HCT116 (cell line): ENCODE data around the gene EVC2. TPM values are rescaled to one million over a fixed set of nuclear protein-coding genes. Genes with fewer than 3 reads are reported as not detected.

Source experiments
- ATAC-seq: fragments of 200-7000 bp; cut with Tn5 transposase; 2 replicates; pipeline ENCODE4 v1.9.1; 2020; ENCODE audit warnings: mild to moderate bottlenecking, moderate library complexity
- BruUV-seq: library from RNA; stranded (reverse); fragments of 400-500 nt; replicated peaks from 2 replicates; lab custom pipeline; 2021; lab: Mats Ljungman, UMichigan
- CTCF ChIA-PET: fragments of 300-600 bp; sonication (Branson Sonifier 250); formaldehyde crosslinking; loops from one replicate; lab custom pipeline; 2021; ENCODE audit warnings: antibody characterized with exemption; lab: Charles Lee
- POLR2A ChIA-PET: fragments of 300-600, 350-600 bp; sonication (Branson Sonifier 250); formaldehyde crosslinking; loops from one replicate; lab custom pipeline; 2021; ENCODE audit warnings: antibody characterized with exemption; lab: Charles Lee
- RAD21 ChIA-PET, 2 experiments: fragments of 300-600 bp; sonication (Branson Sonifier 250); formaldehyde crosslinking; loops; one replicate each; lab custom pipeline; 2023; ENCODE audit warnings: low total read pairs in 2 of 2; ENCODE audit not compliant: uncharacterized antibody in 2 of 2, unreplicated experiment in 2 of 2, low non-redundant PET in 1 of 2; lab: Charles Lee
- DNase-seq: peaks from one replicate; pipeline ENCODE4 v3.0.0-alpha.2; 2010; ENCODE audit warnings: low read depth, low spot score
- H2AFZ ChIP-seq: fragments of 200-600 bp; shearing (Covaris generic), sonication (generic); 2 replicates; pipeline ENCODE4 v1.6.1; 2017; ENCODE audit warnings: low read depth, mixed run types, mixed read lengths, antibody characterized with exemption, low read length; ENCODE audit not compliant: poor library complexity, severe bottlenecking
- H3K27ac ChIP-seq: 2 replicates; pipeline ENCODE4 v1.5.1; 2012; ENCODE audit warnings: low read depth, low read length
- H3K27me3 ChIP-seq: fragments of 200-600 bp; sonication (generic); 2 replicates; pipeline ENCODE4 v1.6.1; 2016; ENCODE audit warnings: mixed run types, low read length, mixed read lengths; ENCODE audit not compliant: insufficient read depth
- H3K36me3 ChIP-seq, 2 experiments: fragments of 200-500 bp in 1 of 2; fragments of 200-600 bp in 1 of 2; sonication (Bioruptor generic) in 1 of 2; sonication (generic) in 1 of 2; 2 replicates each; pipeline versions ENCODE4 v1.5.1 to v1.6.1; 2014 to 2016; ENCODE audit warnings: low read length in 2 of 2, inconsistent platforms in 1 of 2, mixed read lengths in 1 of 2, mixed run types in 1 of 2; ENCODE audit not compliant: insufficient read depth in 2 of 2, control insufficient read depth in 1 of 2
- H3K4me1 ChIP-seq, 2 experiments: fragments of 200-600 bp in 1 of 2; sonication (generic) in 1 of 2; 2 replicates each; pipeline versions ENCODE4 v1.5.1 to v1.6.1; 2012 to 2017; ENCODE audit warnings: low read length in 2 of 2, inconsistent platforms in 1 of 2, mild to moderate bottlenecking in 1 of 2, mixed read lengths in 1 of 2, mixed run types in 1 of 2, moderate library complexity in 1 of 2; ENCODE audit not compliant: insufficient read depth in 2 of 2, control insufficient read depth in 1 of 2
- H3K4me2 ChIP-seq: fragments of 200-600 bp; sonication (generic); 2 replicates; pipeline ENCODE4 v1.6.1; 2017; ENCODE audit warnings: mixed run types, low read length, mixed read lengths
- H3K4me3 ChIP-seq, 2 experiments: fragments of 200-600 bp in 1 of 2; sonication (generic) in 1 of 2; replicated peaks in 1 of 2; 2 replicates each; pipeline ENCODE4 v1.5.1; 2011 to 2016; ENCODE audit warnings: low read length in 2 of 2, control low read depth in 1 of 2, low read depth in 1 of 2, mild to moderate bottlenecking in 1 of 2, mixed read lengths in 1 of 2, mixed run types in 1 of 2
- H3K79me2 ChIP-seq: fragments of 200-600 bp; sonication (generic); 2 replicates; pipeline ENCODE4 v1.6.1; 2017; ENCODE audit warnings: mild to moderate bottlenecking, mixed run types, low read length, moderate library complexity, mixed read lengths; ENCODE audit not compliant: insufficient read depth
- H3K9ac ChIP-seq: fragments of 200-600 bp; sonication (generic); 2 replicates; pipeline ENCODE4 v1.6.1; 2016; ENCODE audit warnings: low read length, mixed read lengths
- H3K9me2 ChIP-seq: fragments of 200-600 bp; sonication (generic), shearing (Covaris generic); 2 replicates; pipeline ENCODE4 v1.6.1; 2017; ENCODE audit warnings: mixed run types, mild to moderate bottlenecking, moderate library complexity; ENCODE audit not compliant: insufficient read depth
- H3K9me3 ChIP-seq, 2 experiments: fragments of 200-500 bp in 1 of 2; fragments of 200-600 bp in 1 of 2; sonication (Bioruptor generic) in 1 of 2; sonication (generic) in 1 of 2; 2 replicates each; pipeline ENCODE4 v1.6.1; 2014 to 2017; ENCODE audit warnings: low read length in 2 of 2, mixed read lengths in 2 of 2, inconsistent platforms in 1 of 2, low read depth in 1 of 2, mild to moderate bottlenecking in 1 of 2, mixed run types in 1 of 2, moderate library complexity in 1 of 2; ENCODE audit not compliant: control insufficient read depth in 1 of 2, insufficient read depth in 1 of 2
- H4K20me1 ChIP-seq: fragments of 200-600 bp; sonication (generic), shearing (Covaris generic); 2 replicates; pipeline ENCODE4 v1.6.1; 2017; ENCODE audit warnings: mixed run types, mild to moderate bottlenecking, moderate library complexity; ENCODE audit not compliant: insufficient read depth
- ATF3 ChIP-seq: IDR thresholded peaks from 2 replicates; pipeline ENCODE4 v1.6.1; 2012
- CEBPB ChIP-seq: IDR thresholded peaks from 2 replicates; pipeline ENCODE4 v1.6.1; 2012; ENCODE audit warnings: low read depth
- EGR1 ChIP-seq: IDR thresholded peaks from 2 replicates; pipeline ENCODE4 v1.6.1; 2012; ENCODE audit warnings: low read depth
- ELF1 ChIP-seq: IDR thresholded peaks from 2 replicates; pipeline ENCODE4 v1.6.1; 2012; ENCODE audit warnings: low read depth, borderline replicate concordance
- EZH2 ChIP-seq: fragments of 200-600 bp; sonication (generic); IDR thresholded peaks from 2 replicates; pipeline ENCODE4 v1.6.1; 2017; ENCODE audit warnings: antibody characterized with exemption, mixed run types
- EZH2phosphoT487 ChIP-seq: fragments of 200-600 bp; IDR thresholded peaks from 2 replicates; pipeline ENCODE4 v1.6.1; 2018; ENCODE audit warnings: antibody characterized with exemption, borderline replicate concordance
- JUND ChIP-seq: IDR thresholded peaks from 2 replicates; pipeline ENCODE4 v1.6.1; 2012
- POLR2AphosphoS5 ChIP-seq: IDR thresholded peaks from 2 replicates; pipeline ENCODE4 v1.6.1; 2011; ENCODE audit warnings: mild to moderate bottlenecking, low read depth, low read length, moderate library complexity
- RAD21 ChIP-seq: IDR thresholded peaks from 2 replicates; pipeline ENCODE4 v1.6.1; 2012; ENCODE audit warnings: low read depth, mild to moderate bottlenecking
- SIN3A ChIP-seq: IDR thresholded peaks from 2 replicates; pipeline ENCODE4 v1.6.1; 2012; ENCODE audit warnings: low read depth
- SP1 ChIP-seq: IDR thresholded peaks from 2 replicates; pipeline ENCODE4 v1.6.1; 2012; ENCODE audit warnings: low read depth
- SRF ChIP-seq: IDR thresholded peaks from 2 replicates; pipeline ENCODE4 v1.6.1; 2012; ENCODE audit warnings: low read depth
- YY1 ChIP-seq: IDR thresholded peaks from 2 replicates; pipeline ENCODE4 v1.6.1; 2011; ENCODE audit warnings: low read length, low read depth, moderate library complexity, mild to moderate bottlenecking; ENCODE audit not compliant: insufficient replicate concordance; ENCODE audit errors: extremely low read depth
- ZFX ChIP-seq: fragments of 450-650 bp; IDR thresholded peaks from 2 replicates; pipeline ENCODE4 v1.6.1; 2017
- intact Hi-C: fragments of 100-400 bp; cut with micrococcal nuclease; formaldehyde crosslinking; loops from 2 replicates; pipeline ENCODE4 v1.10.0; 2022
- total RNA-seq: library from RNA; stranded (reverse); gene quantifications from one replicate; pipeline ENCODE4 v1.2.1, GENCODE V29; 2021; ENCODE audit not compliant: unreplicated experiment
- TF ChIP-seq, protein P1 (sequence below): IDR thresholded peaks from 2 replicates; pipeline ENCODE4 v1.6.1; 2012
- TF ChIP-seq, protein P2 (sequence below), 3 experiments: fragments of 200-600 bp in 1 of 3; sonication (generic) in 1 of 3; IDR thresholded peaks in 2 of 3; conservative IDR thresholded peaks in 1 of 3; 2 replicates each; pipeline ENCODE4 v1.5.1; 2012 to 2017; ENCODE audit warnings: low read depth in 2 of 3, low read length in 2 of 3, antibody characterized with exemption in 1 of 3, borderline replicate concordance in 1 of 3, control low read depth in 1 of 3, mild to moderate bottlenecking in 1 of 3, mixed read lengths in 1 of 3, mixed run types in 1 of 3, moderate library complexity in 1 of 3; ENCODE audit not compliant: insufficient read depth in 1 of 3

The EVC2 gene
- total RNA-seq, 1 experiment from 2014 or later, result not detected

DNA sequence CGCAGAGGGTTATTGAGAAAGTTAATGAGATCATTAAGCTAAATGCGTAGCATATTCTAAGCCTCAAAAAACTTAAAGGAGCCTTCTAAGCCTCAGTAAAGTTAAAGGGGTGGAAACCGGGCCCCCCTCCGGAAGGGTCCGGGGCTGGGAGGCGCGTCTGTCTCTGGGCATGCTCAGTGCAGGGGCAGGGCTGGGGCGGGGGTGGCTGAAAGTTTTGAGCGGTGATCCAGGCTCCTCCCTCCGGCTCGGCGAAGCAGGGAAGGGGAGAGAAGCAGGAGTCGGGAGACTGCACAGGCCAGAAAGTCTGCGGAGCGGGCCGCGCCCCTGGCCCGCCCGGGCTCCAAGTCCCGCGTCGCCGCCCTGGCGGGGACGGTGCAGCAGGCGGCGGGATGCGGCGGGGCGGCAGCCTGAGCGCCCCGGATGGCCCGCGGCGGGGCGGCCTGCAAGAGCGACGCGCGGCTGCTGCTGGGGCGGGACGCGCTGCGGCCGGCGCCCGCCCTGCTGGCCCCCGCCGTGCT, 2.7 kb upstream of the EVC2 start, which contains the start of gene EVC:
Gene EVC, plus strand, starts transcription at position 241 of the 518 bp plus-strand sequence. Its CDS starts 180 bp downstream, at position 421.
- intact Hi-C loops, result no loop called here
- no peak within 1 kb of the TSS for H3K4me2 ChIP-seq
- H4K20me1 ChIP-seq, result no peaks in the 10 kb centered on the region
- H3K4me3 ChIP-seq, result no peak within 1 kb of the TSS
- BruUV-seq, result no TSS peak
- no peak for ATAC-seq
- RAD21 ChIA-PET, result no interaction called here
- CTCF ChIA-PET, result no interaction called here
- no peaks in the 10 kb centered on the region for H3K9me3 ChIP-seq
- no peaks in the 10 kb centered on the region for H3K36me3 ChIP-seq
- H3K9me2 ChIP-seq, result no peaks in the 10 kb centered on the region
- TF ChIP-seq SP1 (no peak), POLR2AphosphoS5 (no peak), ELF1 (no peak), ATF3 (no peak), EZH2 (no peak), CEBPB (no peak), YY1 (no peak), ZFX (no peak), SIN3A (no peak), EZH2phosphoT487 (no peak), RAD21 (no peak), EGR1 (no peak), SRF (no peak), JUND (no peak)
- TF ChIP-seq, protein P1, sequence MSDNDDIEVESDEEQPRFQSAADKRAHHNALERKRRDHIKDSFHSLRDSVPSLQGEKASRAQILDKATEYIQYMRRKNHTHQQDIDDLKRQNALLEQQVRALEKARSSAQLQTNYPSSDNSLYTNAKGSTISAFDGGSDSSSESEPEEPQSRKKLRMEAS, result no peak
- TF ChIP-seq, protein P2, sequence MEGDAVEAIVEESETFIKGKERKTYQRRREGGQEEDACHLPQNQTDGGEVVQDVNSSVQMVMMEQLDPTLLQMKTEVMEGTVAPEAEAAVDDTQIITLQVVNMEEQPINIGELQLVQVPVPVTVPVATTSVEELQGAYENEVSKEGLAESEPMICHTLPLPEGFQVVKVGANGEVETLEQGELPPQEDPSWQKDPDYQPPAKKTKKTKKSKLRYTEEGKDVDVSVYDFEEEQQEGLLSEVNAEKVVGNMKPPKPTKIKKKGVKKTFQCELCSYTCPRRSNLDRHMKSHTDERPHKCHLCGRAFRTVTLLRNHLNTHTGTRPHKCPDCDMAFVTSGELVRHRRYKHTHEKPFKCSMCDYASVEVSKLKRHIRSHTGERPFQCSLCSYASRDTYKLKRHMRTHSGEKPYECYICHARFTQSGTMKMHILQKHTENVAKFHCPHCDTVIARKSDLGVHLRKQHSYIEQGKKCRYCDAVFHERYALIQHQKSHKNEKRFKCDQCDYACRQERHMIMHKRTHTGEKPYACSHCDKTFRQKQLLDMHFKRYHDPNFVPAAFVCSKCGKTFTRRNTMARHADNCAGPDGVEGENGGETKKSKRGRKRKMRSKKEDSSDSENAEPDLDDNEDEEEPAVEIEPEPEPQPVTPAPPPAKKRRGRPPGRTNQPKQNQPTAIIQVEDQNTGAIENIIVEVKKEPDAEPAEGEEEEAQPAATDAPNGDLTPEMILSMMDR (IDR thresholded peaks at IDR 0.05 in 2 of 3, conservative IDR thresholded peaks at IDR 0.05 in 1 of 3; ENCODE audit: borderline replicate concordance in 1 of 3, insufficient read depth in 1 of 3, low read depth in 2 of 3, low read length in 2 of 3), result no peak
- no peaks in the 10 kb centered on the region for H3K79me2 ChIP-seq
- no peak within 1 kb of the TSS for H2AFZ ChIP-seq
- H3K27ac ChIP-seq, result no peak within 1 kb of the TSS
- DNase-seq, result no peak
- no peaks in the 10 kb centered on the region for H3K27me3 ChIP-seq
- no peak within 1 kb of the TSS for H3K9ac ChIP-seq
- POLR2A ChIA-PET, result no interaction called here
- no peaks in the 10 kb centered on the region for H3K4me1 ChIP-seq
